Left hindlimb (tissue), 1 donor: ENCODE data around the gene OTOGL.
"Not testable (repeated sequence)": the region's sequence is repeated elsewhere in the genome, so short reads cannot be mapped to it uniquely, and the experiment has no call there.

ENCODE experiments used
- DNase-seq: peaks from one replicate; pipeline ENCODE4 v3.0.0-alpha.2; 2018

OTOGL gene

DNA sequence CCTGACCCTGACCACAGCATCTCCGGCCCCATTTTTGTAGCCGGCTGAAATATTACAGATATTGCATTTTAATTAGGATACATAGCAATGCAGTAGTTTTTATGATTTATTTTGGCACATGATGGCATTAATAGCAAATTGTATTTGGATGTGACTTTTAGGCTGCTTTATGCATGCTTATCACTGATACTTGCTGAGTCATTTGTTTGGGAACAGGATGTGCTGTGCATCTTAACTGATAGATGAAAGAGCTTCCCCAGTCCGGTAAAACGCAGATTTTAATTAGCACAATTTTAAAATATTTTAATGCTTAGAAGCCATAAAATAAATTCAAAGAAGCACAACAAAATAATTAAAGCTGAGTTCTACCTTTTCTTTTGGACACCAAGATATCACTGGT, 90.7 kb downstream of the OTOGL start:
- no peak for DNase-seq

DNA sequence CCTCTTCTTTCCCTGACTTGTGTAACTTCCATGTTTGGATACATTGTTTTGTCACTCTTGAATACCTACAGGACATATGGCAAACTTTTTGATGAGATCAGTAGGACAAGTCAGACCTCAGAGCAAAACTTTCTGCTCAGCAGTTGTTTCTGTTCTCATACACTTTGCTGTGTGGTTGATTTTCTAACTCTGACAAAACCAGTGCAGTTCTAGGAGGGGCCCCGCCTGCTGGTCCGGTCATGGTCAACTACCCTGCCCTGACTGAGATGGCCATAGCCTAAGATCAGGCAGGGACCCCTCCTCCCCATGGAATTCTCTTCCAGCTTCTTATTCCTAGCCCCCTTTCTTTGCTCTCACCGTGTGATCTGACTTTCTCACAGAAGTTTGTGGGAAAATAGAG, 92.8 kb downstream of the OTOGL start:
- no peak for DNase-seq

DNA sequence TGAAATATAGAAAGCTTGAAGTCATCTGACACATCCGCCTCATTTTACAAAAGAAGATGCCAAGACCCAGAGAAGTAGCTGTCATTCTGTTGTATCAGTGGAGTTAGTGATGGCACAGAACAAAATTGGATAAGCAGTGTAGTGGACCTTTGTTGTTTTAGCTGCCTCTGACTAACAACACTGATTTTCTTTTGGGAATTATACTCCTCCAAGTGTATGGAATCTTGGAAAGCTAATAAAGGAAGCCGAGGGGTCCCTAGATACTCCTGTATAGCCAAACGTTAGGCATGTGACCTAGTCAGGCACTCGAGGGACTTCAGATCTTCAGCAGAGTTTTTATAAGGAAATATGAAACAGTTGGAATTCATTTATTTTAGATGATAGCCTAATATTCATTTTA, 94.5 kb downstream of the OTOGL start:
- no peak for DNase-seq

DNA sequence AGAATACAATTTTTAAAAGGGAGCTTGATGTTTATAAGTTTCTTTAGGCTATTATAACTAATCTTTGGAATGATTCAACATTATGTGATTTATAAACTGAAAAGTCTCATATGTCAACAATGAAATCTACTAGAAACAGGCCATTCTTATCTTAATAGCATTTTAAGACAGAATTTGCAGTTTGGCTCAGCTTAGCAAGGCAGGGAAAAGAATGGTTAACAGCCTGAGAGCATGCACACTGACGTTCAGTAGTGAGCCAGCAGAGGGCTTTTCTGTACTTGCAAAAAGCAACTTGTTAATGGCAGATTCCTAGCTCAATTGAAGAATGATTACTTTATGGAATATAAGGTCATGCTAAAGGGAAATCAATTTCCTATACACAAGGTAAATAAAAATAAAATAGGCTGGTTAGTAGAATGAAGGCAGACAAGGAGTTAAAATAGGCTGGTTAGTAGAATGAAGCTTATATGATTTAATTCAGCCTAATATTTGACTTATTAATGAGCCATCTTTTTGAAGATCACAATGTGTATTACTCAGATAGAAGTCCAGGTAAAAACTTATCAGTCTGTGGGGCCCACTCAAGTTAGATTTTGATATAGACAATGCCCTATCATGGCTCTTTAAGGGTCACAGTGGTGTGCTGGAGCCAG, 95.9 kb downstream of the OTOGL start:
- peak; percentile 38 for DNase-seq

DNA sequence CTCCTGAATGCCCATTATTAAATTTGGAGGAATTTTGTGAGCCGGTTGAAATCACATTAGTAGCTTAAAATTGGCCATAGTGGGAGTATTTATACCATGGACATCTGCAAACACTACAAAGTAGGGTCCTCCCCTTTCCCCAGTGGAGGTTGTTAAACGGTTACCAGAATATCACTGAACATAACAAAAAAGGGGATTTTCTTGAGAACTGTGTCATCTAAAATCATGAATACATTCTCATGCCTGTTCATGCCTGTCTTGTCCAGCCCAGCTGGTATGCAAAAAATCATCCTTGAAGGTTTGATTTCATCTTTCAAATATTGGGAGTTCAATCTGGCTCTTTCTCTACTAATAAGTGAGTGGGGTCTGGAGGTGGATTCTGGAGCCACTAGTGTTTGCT, 96.4 kb downstream of the OTOGL start:
- no peak for DNase-seq

DNA sequence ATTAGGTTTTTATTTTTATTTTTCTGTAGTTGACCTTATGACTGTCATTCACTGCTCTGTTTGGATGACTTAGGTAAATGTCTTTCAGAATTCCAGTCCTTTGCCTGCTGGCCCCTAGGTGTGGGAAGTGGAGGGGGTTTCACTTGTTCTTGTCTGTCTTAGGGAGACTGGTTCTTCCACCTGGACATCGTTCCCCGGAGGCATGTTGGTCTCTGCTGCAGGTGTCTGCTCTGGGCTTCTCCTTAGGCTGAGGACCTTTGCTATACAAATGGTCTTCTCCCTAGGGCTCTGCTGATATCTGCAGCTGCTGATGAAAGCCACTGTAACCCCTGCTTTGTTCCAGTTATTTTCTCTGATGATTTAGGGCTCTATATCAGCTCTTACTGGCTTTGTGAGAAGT, 97.1 kb downstream of the OTOGL start:
- DNase-seq, result no peak

DNA sequence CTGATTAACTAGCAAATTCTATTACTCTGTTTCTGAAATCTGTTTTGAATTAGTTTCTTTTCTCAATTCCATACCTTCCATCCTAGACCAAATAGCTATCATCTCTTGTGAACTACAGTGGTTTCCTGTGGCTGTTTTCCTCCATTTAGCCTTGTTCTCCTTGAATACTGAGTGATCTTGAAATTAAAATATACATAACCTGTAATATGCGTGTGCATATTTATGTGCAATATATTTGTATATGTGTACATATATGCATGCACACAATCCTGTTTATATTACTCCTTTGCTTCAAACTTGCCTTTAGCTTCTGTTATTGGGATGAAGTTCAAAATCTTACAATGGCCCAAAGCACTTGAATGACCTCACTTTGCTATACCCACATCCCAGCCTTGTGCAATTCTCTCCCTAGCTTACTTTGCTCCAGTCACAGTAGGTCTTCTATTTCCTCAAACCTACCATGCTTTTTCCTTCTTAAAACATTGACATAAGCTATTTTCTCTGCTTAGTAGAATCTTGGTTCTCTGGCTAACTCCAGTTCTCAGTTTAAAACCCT, 99.5 kb downstream of the OTOGL start:
- DNase-seq, result no peak

DNA sequence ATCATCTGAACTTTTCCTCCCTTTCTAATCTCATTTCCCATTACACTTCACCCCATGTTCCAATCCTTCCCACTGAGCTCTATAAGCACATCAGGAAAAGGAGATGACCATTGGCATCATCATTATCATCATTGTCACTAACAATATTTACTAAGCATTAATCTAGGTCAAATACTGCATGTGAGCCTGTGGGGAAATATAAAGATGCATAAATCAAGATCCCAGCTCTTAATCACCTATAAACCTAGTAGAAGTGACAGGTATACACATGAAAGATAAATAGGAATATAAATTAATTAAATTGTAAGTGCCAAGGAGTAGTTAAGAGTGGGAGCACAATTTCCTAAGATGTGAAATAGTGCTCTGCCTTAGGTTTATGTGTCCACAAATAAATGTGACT, 100.6 kb downstream of the OTOGL start:
- DNase-seq, result no peak

DNA sequence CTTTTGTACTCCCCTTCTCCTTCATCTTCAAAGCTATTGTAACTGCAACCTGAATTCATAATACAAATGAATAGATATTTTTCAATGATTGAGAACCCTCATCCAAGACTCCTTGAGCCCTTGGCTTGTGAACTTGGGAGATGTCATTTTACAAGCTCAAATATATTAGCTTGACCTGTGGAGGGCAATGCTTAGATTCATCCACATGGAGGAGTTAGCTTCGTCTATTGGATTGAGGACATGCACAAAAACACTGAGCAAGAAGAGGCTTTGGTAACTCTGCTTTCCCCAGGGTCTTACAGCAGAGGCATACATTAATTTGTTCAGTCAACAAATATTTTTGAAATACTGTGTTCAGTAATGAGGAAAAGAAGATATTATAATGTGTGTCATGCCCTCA, 101.1 kb downstream of the OTOGL start:
- DNase-seq, result no peak

DNA sequence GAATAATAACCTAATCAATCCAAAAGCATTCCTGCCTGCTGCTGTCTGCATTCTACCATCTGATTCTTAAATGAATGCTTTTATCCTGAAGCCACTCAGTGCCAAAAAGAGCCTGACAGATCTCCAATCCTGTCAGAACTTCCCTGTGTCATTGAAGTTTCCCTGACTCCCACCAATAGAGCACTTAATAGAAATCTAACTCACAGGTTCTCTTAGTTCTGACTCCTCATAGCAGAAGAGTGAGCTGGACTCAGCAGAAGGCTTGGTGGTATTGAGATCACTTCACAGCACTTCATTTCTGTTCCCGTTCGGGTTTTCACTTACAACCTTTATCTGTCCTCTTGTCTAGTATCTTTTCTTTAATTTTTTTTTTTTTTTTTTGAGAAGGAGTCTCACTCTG, 102.6 kb downstream of the OTOGL start:
- no peak for DNase-seq

DNA sequence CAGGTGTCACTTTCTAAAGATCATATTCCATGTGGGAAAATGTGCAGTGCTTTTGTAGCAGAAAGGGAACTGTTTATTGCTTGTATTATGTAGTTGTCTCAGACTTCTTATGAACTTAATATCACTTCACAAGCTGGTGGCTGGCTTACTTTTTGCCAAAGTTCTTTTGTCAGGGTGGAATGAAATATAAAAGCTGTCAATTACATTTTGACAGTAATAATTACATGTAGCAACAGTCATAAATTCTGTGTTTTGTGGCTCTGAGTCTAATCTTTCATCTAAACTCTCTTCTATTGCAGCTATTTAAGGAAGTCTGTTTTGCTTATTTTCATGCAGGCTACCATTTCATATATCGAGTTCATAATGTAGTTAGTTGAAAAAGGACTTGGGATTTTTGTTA, 106.6 kb downstream of the OTOGL start:
- DNase-seq, result no peak

DNA sequence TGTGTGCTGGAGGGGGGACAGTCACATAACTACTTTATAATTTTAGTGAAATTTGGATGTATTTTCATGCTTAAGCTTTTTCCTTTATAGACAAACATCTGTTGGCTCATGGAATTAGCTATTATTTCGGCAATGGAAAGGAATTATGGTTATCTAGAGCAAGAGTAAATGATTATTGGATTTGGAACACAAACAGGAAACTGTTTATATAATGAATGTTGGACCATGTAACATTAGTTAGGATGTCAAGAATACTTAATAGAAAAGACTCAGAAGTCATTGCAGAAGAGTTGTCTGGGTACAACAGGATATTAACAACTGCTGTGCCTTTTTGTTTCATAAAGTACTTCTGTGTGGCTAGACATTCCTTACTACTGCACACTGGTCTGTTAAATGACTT, 108.7 kb downstream of the OTOGL start:
- no peak for DNase-seq

DNA sequence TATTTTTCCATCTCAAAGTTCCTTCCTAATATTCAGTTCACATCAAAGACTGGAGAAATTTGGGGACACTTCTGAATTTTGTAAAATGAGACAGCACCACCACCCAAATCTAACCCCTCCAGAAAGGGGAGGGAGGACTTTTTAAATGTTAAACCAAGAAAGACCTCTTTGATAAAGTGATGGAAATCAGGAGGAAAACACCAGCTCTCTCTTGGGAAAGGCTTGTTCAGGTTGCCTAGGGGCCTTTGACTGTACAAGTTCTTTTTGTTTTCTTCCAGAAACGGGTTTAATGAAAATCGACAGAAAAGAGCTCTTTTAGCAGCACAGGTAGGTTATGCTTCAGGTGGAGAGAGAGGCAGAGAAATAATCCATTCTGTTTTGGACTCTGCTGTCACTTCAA, 112.3 kb downstream of the OTOGL start:
- no peak for DNase-seq

DNA sequence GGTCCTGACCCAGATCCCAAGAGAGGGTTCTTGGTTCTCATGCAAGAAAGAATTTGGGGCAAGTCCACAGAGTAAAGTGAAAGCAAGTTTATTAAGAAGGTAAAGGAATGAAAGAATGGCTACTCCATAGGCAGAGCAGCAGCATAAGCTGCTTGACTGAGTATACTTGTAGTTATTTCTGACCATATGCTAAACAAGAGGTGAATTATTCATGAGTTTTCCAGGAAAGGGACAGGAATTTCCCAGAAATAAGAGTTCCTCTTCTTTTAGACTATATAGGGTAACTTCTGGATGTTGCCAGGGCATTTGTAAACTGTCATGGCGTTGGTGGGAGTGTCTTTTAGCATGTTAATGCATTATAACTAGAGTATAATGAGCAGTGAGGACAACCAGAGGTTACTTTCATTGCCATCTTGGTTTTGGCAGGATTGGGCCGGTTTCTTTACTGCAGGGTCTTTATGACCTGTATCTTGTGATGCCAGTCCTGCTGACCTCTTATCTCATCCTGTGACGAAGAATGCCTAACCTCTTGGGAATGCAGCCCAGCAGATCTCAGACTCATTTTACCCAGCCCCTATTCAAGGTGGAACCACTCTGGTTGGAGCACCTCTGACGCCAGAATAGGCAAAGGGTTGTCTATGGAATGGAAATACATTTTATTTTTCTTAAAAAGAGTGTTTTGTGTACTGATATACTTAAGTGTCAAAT, 113.8 kb downstream of the OTOGL start:
- no peak for DNase-seq

DNA sequence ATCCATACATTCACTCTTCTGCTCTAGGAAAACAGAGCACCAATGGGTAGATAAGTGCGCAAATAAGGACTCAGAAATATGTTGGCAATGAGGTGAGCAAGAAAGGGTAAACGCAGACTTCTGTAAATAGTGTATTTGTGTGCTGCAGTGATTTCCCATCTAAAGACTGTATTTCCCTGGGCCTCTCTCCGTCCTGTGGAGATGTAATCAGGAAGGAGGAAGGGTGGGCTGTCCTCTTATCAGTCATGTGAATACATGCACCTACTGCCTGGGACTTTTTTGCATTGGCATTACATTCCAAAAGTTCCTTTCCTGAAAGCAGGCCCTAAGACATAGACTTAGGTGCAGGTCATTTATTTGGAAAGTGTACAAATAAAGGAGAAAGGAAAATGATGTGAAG, 114.5 kb downstream of the OTOGL start:
- DNase-seq, result no peak

DNA sequence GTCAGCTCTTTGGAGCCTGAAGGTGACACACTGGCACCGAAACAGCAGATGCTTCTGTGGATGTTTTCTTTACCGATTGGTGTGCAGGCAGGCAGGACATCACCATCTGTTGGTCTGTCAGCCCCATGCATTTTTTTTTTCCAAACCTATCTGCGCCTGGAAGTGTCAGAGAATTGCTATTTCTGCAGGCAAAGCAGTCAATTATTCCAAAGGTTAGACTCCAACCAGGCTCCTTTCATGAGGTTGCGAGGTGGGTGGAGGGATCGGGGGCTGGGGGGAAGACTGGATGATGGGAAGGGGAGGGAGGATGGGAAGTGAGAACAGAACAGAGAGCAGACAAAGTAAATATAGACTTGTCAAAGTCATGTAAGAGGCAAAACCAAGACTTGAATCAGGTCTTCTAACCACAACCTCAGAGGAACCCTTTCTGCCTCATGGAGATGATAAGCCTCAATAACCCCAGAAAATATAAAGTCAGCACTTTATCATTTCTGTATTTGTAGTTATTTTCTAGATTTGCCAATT, 117.7 kb downstream of the OTOGL start:
- DNase-seq, result no peak

DNA sequence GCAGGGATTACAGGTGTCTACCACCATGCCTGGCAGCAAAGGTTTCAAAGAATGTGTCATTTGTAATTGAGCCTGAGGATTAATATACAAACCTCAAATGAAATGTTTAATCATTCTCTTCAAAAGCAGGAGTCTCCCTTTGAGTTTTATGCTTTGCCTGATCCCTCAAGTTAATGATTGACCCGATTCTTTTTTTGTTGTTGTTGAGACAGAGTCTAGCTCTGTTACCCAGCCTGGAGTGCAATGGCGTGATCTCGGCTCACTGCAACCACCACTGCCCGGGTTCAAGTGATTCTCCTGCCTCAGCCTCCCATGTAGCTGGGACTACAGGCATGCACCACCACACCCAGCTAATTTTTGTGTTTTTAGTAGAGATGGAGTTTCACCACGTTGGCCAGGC, 119.6 kb downstream of the OTOGL start:
- not testable (repeated sequence) for DNase-seq

DNA sequence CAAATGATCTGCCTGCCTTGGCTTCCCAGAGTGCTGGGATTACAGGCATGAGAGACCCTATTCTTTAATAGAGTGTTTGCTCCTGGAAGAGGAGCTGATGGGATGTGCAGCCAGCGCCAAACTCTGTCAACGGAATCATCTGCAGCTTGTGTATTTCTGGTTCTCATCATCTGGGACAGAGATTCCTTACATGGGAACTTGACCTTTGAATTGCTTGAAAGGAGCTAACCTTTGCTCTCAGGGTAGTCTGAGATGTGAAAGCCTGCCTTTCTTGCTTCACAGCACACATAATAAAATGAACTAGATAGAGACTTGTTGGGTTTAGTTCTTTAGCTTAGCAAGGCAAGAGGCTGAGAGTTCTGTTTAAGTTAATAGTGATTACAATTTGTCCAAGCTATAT, 120.0 kb downstream of the OTOGL start:
- DNase-seq, result no peak

DNA sequence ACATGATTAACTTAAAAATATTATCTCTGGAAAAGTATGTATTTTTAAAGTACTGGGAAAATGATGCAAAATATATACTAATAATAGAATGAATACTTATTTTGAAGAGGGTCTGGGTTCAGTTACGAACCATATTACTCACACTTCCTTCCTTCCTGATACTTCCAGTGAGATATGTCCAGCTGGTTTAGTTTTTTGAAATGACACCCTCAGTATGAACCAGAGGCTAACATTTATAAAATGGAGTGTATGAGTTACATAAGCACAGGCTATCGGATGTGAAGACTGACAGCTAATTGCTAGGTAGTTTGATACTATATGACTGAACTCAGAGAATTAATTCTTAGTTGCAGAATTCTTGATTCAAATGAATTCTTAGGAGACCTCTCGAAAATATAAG, 122.9 kb downstream of the OTOGL start:
- no peak for DNase-seq

DNA sequence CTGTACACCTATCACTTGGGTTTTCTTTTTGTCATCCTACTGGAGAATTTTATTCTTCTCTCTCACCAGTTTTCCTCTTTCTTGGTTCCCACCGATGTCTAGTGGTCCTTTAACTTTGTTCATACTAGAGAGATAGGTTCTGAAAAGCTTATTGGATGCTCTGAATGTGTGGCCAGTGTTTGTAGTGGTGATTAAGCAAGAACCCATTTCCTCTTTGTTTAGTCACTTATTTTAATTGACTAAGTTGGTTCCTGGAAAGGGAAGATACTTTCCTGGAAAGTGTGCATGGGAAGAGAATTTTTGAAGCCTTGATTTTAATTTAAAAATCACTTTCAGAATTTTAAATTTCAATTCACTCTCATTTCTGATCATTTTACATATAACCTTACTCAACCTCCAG, 127.2 kb downstream of the OTOGL start:
- no peak for DNase-seq

DNA sequence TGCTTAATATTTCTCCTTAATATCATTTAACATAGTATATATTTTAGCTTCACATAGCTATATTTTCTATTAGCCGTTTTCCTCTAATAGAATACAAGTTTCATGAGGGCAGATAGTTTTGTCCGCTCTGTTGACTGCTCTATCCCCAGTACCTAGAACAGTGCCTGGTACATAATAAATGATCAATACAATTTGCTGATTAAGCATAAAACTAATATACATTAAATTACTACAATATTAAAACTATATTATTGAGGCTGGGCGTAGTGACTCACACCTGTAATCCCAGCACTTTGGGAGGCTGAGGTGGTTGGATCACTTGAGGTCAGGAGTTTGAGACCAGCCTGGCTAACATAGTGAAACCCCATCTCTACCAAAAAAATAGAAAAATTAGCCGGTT, 128.6 kb downstream of the OTOGL start:
- DNase-seq, result not testable (repeated sequence)

DNA sequence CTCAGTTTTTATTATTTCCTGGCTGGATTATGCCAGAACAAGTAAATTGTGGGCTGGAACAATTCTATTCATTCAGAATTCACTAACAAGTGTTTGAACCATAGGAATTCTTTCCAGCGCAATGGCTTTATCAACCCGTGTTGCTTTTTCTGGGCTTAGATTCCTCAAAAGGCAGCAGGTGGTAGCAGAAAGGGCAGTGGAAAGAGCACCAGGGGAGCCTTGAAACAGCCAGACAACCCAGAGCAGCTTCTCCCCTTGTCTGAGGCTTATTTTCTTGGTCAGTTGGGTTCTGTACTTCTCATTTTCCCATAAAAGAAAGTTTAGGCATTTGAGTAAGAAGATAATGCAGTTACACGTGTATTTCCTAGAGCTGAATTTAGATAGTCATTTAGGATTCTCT, 130.7 kb downstream of the OTOGL start:
- DNase-seq, result peak; percentile 42

DNA sequence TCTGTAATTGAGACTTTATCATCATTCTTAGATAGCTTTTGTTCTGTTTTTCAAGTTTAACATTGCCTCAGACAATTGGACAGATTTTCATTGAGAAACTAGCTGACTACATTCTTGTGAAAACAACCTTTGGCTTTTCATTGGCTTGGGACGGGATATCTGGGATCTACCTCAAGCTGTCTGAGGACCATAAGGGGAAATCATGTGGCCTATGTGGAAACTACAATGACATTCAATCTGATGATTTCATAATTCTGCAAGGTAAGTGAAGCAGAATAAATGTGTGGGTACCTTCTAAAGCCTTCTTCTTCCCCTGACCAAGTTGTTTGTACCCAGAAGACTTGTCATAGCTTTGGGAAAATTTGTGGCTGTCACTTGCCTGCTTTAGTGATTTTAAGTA, 133.5 kb downstream of the OTOGL start:
- DNase-seq, result no peak

DNA sequence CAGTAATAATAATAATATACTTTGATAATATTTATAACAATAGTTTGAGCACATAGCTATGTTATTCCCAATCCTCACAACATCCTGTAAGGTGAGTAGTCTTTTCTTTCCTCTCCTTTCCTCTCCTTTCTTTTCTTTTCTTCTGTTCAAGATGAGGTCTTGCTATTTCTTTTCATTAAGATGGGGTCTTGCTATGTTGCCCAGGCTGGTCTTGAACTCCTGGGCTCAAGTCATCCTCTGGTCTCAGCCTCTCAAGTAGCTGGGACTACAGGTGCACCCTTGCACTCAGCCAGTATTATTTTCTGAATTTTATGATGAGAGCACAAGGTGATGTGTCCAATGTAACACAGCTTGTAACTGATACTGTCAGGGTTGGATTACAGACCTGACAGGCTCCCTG, 134.6 kb downstream of the OTOGL start:
- no peak for DNase-seq

DNA sequence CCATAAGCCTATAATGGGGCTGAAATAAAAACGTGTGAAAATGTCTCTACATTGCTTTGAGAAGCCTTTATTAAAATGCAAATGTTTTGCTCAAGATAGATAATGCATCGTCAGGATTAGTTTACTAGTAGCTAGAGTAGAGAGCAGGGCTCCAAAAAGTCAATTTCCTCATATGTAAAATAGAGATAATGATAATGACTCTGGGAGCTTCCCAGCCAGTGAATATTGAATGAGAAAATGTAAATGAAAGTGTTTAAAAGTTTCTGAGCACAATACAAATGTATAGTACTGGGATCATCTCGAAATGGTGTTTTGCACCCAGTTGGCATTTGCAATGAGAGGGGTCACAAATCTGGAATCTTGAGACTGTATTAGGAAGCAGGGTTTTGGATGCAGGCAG, 135.3 kb downstream of the OTOGL start:
- DNase-seq, result no peak
